Spleen (tissue), 11 donors: ENCODE data around the gene MAP2K5. TPM values are rescaled to one million over a fixed set of nuclear protein-coding genes. Genes with fewer than 3 reads are reported as not detected.

Experiments used
- DNase-seq: peaks from one replicate; pipeline ENCODE4 v3.0.0-alpha.2; 2020
- H3K27ac ChIP-seq, 8 donors: fragments of 200-600 bp; sonication (generic) in 7 of 8; 1 replicate in 4 of 8; 2 replicates in 4 of 8; pipeline versions ENCODE4 v1.5.0 to v1.8.0; 2016 to 2021; ENCODE audit warnings: inconsistent platforms in 4 of 8, mild to moderate bottlenecking in 4 of 8, moderate library complexity in 1 of 8
- H3K27me3 ChIP-seq, 7 donors: fragments of 200-600 bp; sonication (generic) in 6 of 7; replicated peaks in 1 of 7; 1 replicate in 4 of 7; 2 replicates in 3 of 7; pipeline versions ENCODE4 v1.5.0 to v1.8.0; 2016 to 2021; ENCODE audit warnings: inconsistent platforms in 3 of 7, mild to moderate bottlenecking in 1 of 7
- H3K36me3 ChIP-seq, 6 donors: fragments of 200-600 bp; sonication (generic) in 5 of 6; 1 replicate in 4 of 6; 2 replicates in 2 of 6; pipeline versions ENCODE4 v1.5.0 to v1.8.0; 2016 to 2021; ENCODE audit warnings: inconsistent platforms in 2 of 6
- H3K4me1 ChIP-seq, 6 donors: fragments of 200-600 bp; sonication (generic) in 5 of 6; 1 replicate in 3 of 6; 2 replicates in 3 of 6; pipeline versions ENCODE4 v1.5.0 to v1.8.0; 2016 to 2021; ENCODE audit warnings: inconsistent platforms in 3 of 6
- H3K4me3 ChIP-seq, 8 donors: fragments of 200-600 bp; sonication (generic) in 7 of 8; 1 replicate in 4 of 8; 2 replicates in 4 of 8; pipeline versions ENCODE4 v1.5.0 to v1.8.0; 2016 to 2021; ENCODE audit warnings: inconsistent platforms in 4 of 8, mild to moderate bottlenecking in 4 of 8, moderate library complexity in 2 of 8
- H3K9me3 ChIP-seq, 8 donors: fragments of 200-600 bp; sonication (generic) in 7 of 8; 1 replicate in 4 of 8; 2 replicates in 4 of 8; pipeline versions ENCODE4 v1.5.0 to v1.8.0; 2016 to 2021; ENCODE audit warnings: inconsistent platforms in 4 of 8
- CTCF ChIP-seq, 11 experiments: fragments of 200-600 bp in 7 of 11; fragments of 450-650 bp in 4 of 11; sonication (generic) in 4 of 11; IDR thresholded peaks in 8 of 11; conservative IDR thresholded peaks in 3 of 11; 1 replicate in 7 of 11; 2 replicates in 4 of 11; pipeline versions ENCODE4 v1.4.0 to v1.8.0; 2016 to 2021; ENCODE audit warnings: antibody characterized with exemption in 11 of 11, inconsistent platforms in 4 of 11, mild to moderate bottlenecking in 1 of 11
- POLR2A ChIP-seq, 3 donors: fragments of 450-650 bp; IDR thresholded peaks; one replicate each; pipeline ENCODE4 v1.5.1; 2017; ENCODE audit warnings: antibody characterized with exemption in 3 of 3, mild to moderate bottlenecking in 1 of 3
- POLR2AphosphoS5 ChIP-seq, 3 donors: sonication (generic); formaldehyde crosslinking; IDR thresholded peaks; one replicate each; pipeline ENCODE4 v1.5.1; 2017; ENCODE audit warnings: antibody characterized with exemption in 3 of 3
- WGBS, 5 donors: extraction: QIAGEN DNeasy Blood & Tissue Kit in 3 of 5; methylation state at CpG; one replicate each; pipeline versions ENCODE4 v1.1.5 to v1.1.7; 2013 to 2018; 5-methylcytosine and 5-hydroxymethylcytosine counted together
- intact Hi-C: fragments of 100-400 bp; cut with DNase I; formaldehyde crosslinking; loops from one replicate; pipeline ENCODE4 v1.15.0; 2023; ENCODE audit warnings: low total_unique reads
- polyA plus RNA-seq, 3 donors: library from polyadenylated mRNA; stranded (reverse); fragments of 200-250 nt; gene quantifications; one replicate each; pipeline ENCODE4 v1.2.1, GENCODE V29; 2013
- total RNA-seq, 7 donors: library from RNA; depleted of rRNA in 3 of 7; stranded (reverse); fragments of >200 nt in 3 of 7; fragmentation: NEBNext Ultra II Directional in 4 of 7; extraction: Animal tissue kit (Norgen Biotek cat#: 25700) in 4 of 7; gene quantifications; one replicate each; pipeline versions ENCODE4 v1.1.0 to v1.2.1, GENCODE V29; 2016 to 2021
- donor health status: healthy with polysubstance abuse.
- donor health status: DM: no; HTN: no; CAD: no; lungs with moderate emphysema.
- donor health status: DM: no; HTN: no; CAD: no.
- donor health status: Bipolar disorder and iron deficiency.
- donor health status: healthy.
- donor health status: DM: no; HTN: no; CAD: no.
- donor health status: DM: yes; HTN: yes; CAD: no.

MAP2K5 gene
- total and polyA plus RNA-seq, 10 donors = 8.4 to 30.4 (median 14.6) TPM

- no peaks in the 10 kb centered on the region for H3K27me3 ChIP-seq
- intact Hi-C loops = no loop called here
- H3K4me3 ChIP-seq = no peak overlapping the region
- no peak for TF ChIP-seq POLR2A (IDR thresholded peaks at IDR 0.05)
- TF ChIP-seq POLR2AphosphoS5 (IDR thresholded peaks at IDR 0.05) = no peak
- TF ChIP-seq CTCF (IDR thresholded peaks at IDR 0.05 in 8 of 11, conservative IDR thresholded peaks at IDR 0.05 in 3 of 11) = no peak
- no peaks in the 10 kb centered on the region for H3K9me3 ChIP-seq
- 85 to 100% (median 93%) methylated on average over 3 to 5 of the region's 5 CpGs for WGBS, 5 donors
- DNase-seq = peak; percentile 27
- H3K27ac ChIP-seq = no peak overlapping the region
- peaks cover 0 to 13% (median 6%) of the 10 kb centered on the region in 6 donors for H3K4me1 ChIP-seq
- H3K36me3 ChIP-seq = peaks cover 0 to 43% (median 2%) of the 10 kb centered on the region in 6 donors
These were observed 266.9 kb downstream of the MAP2K5 start for GRCh38 chr15:67809441-67809840.

GRCh38 chr15:67809866-67810265, 267.4 kb downstream of the MAP2K5 start:
- DNase-seq = peak; percentile 49
- no peak overlapping the region for H3K27ac ChIP-seq
- 85 to 94% (median 94%) methylated on average over 5 to 6 of the region's 6 CpGs for WGBS, 5 donors
- H3K4me1 ChIP-seq = peaks cover 0 to 13% (median 4%) of the 10 kb centered on the region in 6 donors
- intact Hi-C loops = no loop called here
- peaks cover 0 to 1% (median under 1%) of the 10 kb centered on the region in 8 donors for H3K9me3 ChIP-seq
- peaks cover 0 to 46% (median 2%) of the 10 kb centered on the region in 6 donors for H3K36me3 ChIP-seq
- H3K4me3 ChIP-seq = no peak overlapping the region
- no peaks in the 10 kb centered on the region for H3K27me3 ChIP-seq
- TF ChIP-seq POLR2AphosphoS5 (IDR thresholded peaks at IDR 0.05) = no peak
- TF ChIP-seq CTCF (IDR thresholded peaks at IDR 0.05 in 8 of 11, conservative IDR thresholded peaks at IDR 0.05 in 3 of 11) = no peak
- no peak for TF ChIP-seq POLR2A (IDR thresholded peaks at IDR 0.05)

GRCh38 chr15:67812241-67812644, 269.7 kb downstream of the MAP2K5 start:
- intact Hi-C loops = no loop called here

More at GRCh38 chr15:67812241-67812644, 269.7 kb downstream of the MAP2K5 start:
- peaks cover 0 to 4% (median 0%) of the 10 kb centered on the region in 7 donors for H3K27me3 ChIP-seq
- no peak for TF ChIP-seq CTCF (IDR thresholded peaks at IDR 0.05 in 8 of 11, conservative IDR thresholded peaks at IDR 0.05 in 3 of 11)
- peak; percentile 44 to 70 (median 66) for TF ChIP-seq POLR2AphosphoS5 (IDR thresholded peaks at IDR 0.05)
- peaks cover 0 to 7% (median 2%) of the 10 kb centered on the region in 6 donors for H3K4me1 ChIP-seq
- WGBS, 5 donors = 43 to 58% (median 45%) methylated on average over 8 to 11 of the region's 11 CpGs
- peaks cover 0 to 40% (median 1%) of the 10 kb centered on the region in 6 donors for H3K36me3 ChIP-seq
- peaks cover 0 to 16% (median 6%) of the 10 kb centered on the region in 8 donors for H3K9me3 ChIP-seq
- peak; percentile 80 for DNase-seq
- no peak overlapping the region for H3K27ac ChIP-seq
- no peak overlapping the region for H3K4me3 ChIP-seq
